ENCODE measurements around the gene RNF225. TPM values are rescaled to one million over a fixed set of nuclear protein-coding genes. Genes with fewer than 3 reads are reported as not detected.

RNF225 gene
- total and polyA plus RNA-seq, 2 donors (not counting 1 experiment from before 2014, with no cell fraction given), result 0.49 TPM; not detected in 1

DNA sequence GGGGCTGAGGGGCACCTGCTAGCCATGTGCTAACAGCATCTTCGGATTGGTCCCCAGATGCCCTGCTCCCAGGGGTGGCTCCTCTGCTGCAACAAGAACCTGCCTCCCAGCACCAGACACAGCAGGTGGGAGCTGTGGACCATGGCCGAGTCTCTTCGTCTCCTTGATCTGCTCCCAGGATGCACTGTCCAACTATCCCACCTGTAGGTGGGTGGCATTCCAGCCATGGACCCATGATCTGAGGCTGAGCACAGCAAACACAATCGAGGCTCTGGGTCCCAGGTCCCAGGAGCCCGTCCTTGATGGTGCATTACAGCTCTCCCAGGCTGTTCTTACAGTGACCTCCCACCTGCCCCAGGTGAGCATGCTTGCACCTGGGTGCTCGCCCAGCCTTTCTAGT, 16.2 kb upstream of the RNF225 start:
- Mint-ChIP-seq H3K27ac (peak overlapping the region; percentile 95), H3K27me3 (no peaks in the 10 kb centered on the region), H3K9me3 (ENCODE audit: insufficient read depth) (no peaks in the 10 kb centered on the region), H3K4me1 (peaks cover 26% of the 10 kb centered on the region), H3K4me3 (peak overlapping the region; percentile 92)
- H3K4me1 ChIP-seq (ENCODE audit: control insufficient read depth in 2 of 2, insufficient read depth in 2 of 2, low read length in 2 of 2), result peaks cover 20 to 28% of the 10 kb centered on the region in 2 donors
- no peak for TF ChIP-seq EZH2 (IDR thresholded peaks at IDR 0.05; ENCODE audit: borderline replicate concordance, insufficient read depth, low read depth, low read length, poor library complexity, severe bottlenecking)
- TF ChIP-seq, protein P1, sequence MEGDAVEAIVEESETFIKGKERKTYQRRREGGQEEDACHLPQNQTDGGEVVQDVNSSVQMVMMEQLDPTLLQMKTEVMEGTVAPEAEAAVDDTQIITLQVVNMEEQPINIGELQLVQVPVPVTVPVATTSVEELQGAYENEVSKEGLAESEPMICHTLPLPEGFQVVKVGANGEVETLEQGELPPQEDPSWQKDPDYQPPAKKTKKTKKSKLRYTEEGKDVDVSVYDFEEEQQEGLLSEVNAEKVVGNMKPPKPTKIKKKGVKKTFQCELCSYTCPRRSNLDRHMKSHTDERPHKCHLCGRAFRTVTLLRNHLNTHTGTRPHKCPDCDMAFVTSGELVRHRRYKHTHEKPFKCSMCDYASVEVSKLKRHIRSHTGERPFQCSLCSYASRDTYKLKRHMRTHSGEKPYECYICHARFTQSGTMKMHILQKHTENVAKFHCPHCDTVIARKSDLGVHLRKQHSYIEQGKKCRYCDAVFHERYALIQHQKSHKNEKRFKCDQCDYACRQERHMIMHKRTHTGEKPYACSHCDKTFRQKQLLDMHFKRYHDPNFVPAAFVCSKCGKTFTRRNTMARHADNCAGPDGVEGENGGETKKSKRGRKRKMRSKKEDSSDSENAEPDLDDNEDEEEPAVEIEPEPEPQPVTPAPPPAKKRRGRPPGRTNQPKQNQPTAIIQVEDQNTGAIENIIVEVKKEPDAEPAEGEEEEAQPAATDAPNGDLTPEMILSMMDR (IDR thresholded peaks at IDR 0.05), result no peak
- ATAC-seq (ENCODE audit: low read depth), result no peak
- peaks cover 22% of the 10 kb centered on the region for H3K79me2 ChIP-seq (ENCODE audit: control insufficient read depth, insufficient read depth, low read length)
- intact Hi-C loops (cut with micrococcal nuclease), result no loop called here
- no peaks in the 10 kb centered on the region for H4K20me1 ChIP-seq (ENCODE audit: control insufficient read depth, insufficient read depth, low read length, poor library complexity, severe bottlenecking)
- H2AFZ ChIP-seq (ENCODE audit: insufficient read depth, low read depth, low read length, poor library complexity, severe bottlenecking), result no peak overlapping the region
- H3K4me3 ChIP-seq (ENCODE audit: control extremely low read depth in 1 of 5, extremely low read depth in 1 of 5, insufficient read depth in 1 of 5, low read depth in 2 of 5, low read length in 4 of 5), result no peak overlapping the region
- H3K9ac ChIP-seq (ENCODE audit: low read length), result no peak overlapping the region
- H3K4me2 ChIP-seq (replicated peaks; ENCODE audit: low read depth, low read length, poor library complexity, severe bottlenecking), result peak overlapping the region; percentile 83
- H3K36me3 ChIP-seq (replicated peaks in 1 of 2; ENCODE audit: control extremely low read depth in 1 of 2, control insufficient read depth in 1 of 2, extremely low read depth in 1 of 2, insufficient read depth in 2 of 2, low read length in 1 of 2), result peaks cover 0 to 2% of the 10 kb centered on the region in 2 experiments
- ChIA-PET POLR2A (interaction anchor here (0.6 to 4.0 kb wide), 2 partner anchors 16 to 529 kb away, joined by 3 to 35 read pairs; partner anchors contain the start of gene ZNF497), CTCF (interaction anchor here (0.9 kb wide), 1 partner anchor 16 kb away, joined by 4 read pairs; no protein-coding TSS in a partner anchor)
- no peaks in the 10 kb centered on the region for H3K9me3 ChIP-seq (ENCODE audit: control extremely low read depth in 1 of 3, control insufficient read depth in 2 of 3, insufficient read depth in 1 of 3, low read length in 2 of 3)
- DNase-seq, result no peak
- H3K27ac ChIP-seq (ENCODE audit: low read length in 2 of 2), result no peak overlapping the region
- WGBS (ENCODE audit: insufficient coverage), result 90% methylated on average over 6 of the region's 6 CpGs
- no peaks in the 10 kb centered on the region for H3K27me3 ChIP-seq (replicated peaks in 1 of 4; ENCODE audit: control extremely low read depth in 1 of 4, control insufficient read depth in 3 of 4, insufficient read depth in 4 of 4, low read length in 3 of 4)

DNA sequence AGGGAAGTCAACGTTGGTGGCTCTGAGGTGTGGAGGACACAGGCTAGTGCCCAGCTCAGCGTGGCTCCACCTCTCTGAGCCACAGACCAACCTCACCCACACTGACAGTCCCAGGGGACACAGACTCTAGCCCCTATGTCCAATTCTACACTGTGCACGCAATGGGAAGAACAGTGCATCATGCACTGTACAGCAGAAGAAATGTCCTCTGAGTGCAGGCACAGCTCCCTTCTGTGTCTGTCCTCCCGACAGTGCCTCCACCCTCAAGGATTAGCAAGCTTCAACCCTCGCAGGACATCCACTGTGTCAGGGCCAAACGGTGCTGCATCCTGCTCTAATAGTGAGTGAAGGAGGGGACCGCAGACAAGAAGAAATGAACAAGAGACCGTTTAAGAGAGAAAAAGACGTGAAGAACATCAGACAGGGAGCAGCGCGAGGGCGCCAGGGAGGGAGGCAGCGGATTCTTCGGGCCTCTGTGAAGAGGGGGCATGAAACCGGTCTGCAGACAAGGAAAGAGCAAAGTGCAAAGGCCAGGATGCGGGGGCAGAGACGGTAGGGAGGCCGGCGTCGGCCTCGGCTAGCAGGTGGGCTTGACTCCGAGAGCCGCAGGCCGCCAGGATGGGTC, 15.3 kb upstream of the RNF225 start:
- H3K9ac ChIP-seq (ENCODE audit: low read length), result peak overlapping the region; percentile 76
- no peaks in the 10 kb centered on the region for H3K27me3 Mint-ChIP-seq
- no peak for DNase-seq
- H3K27ac Mint-ChIP-seq, result peak overlapping the region; percentile 95
- ChIA-PET CTCF (interaction anchor here (0.9 kb wide), 1 partner anchor 17 kb away, joined by 4 read pairs; no protein-coding TSS in a partner anchor), POLR2A (interaction anchor here (0.6 to 4.0 kb wide), 4 partner anchors 17 to 630 kb away, joined by 3 to 35 read pairs (median 4); partner anchors contain the start of gene ZNF497)
- H3K9me3 Mint-ChIP-seq (ENCODE audit: insufficient read depth), result no peaks in the 10 kb centered on the region
- H3K4me2 ChIP-seq (replicated peaks; ENCODE audit: low read depth, low read length, poor library complexity, severe bottlenecking), result peak overlapping the region; percentile 83
- peaks cover 26% of the 10 kb centered on the region for H3K4me1 Mint-ChIP-seq
- intact Hi-C loops (cut with micrococcal nuclease), result loop anchor here (1.0 to 2.0 kb wide), 2 partner anchors 71 to 139 kb away; partner anchors contain the start of genes ZBTB45 and ZNF324B
- H3K27ac ChIP-seq (ENCODE audit: low read length in 2 of 2), result peak overlapping the region; percentile 89
- peak overlapping the region; percentile 92 for H3K4me3 Mint-ChIP-seq
- no peaks in the 10 kb centered on the region for H3K27me3 ChIP-seq (replicated peaks in 1 of 4; ENCODE audit: control extremely low read depth in 1 of 4, control insufficient read depth in 3 of 4, insufficient read depth in 4 of 4, low read length in 3 of 4)
- peaks cover 20 to 28% of the 10 kb centered on the region in 2 donors for H3K4me1 ChIP-seq (ENCODE audit: control insufficient read depth in 2 of 2, insufficient read depth in 2 of 2, low read length in 2 of 2)
- peaks cover 30% of the 10 kb centered on the region for H3K79me2 ChIP-seq (ENCODE audit: control insufficient read depth, insufficient read depth, low read length)
- no peaks in the 10 kb centered on the region for H4K20me1 ChIP-seq (ENCODE audit: control insufficient read depth, insufficient read depth, low read length, poor library complexity, severe bottlenecking)
- H3K9me3 ChIP-seq (ENCODE audit: control extremely low read depth in 1 of 3, control insufficient read depth in 2 of 3, insufficient read depth in 1 of 3, low read length in 2 of 3), result no peaks in the 10 kb centered on the region
- ATAC-seq (ENCODE audit: low read depth), result no peak
- 3% methylated on average over 22 of the region's 24 CpGs for WGBS (ENCODE audit: insufficient coverage)
- TF ChIP-seq, protein P1 (IDR thresholded peaks at IDR 0.05), result no peak
- TF ChIP-seq EZH2 (IDR thresholded peaks at IDR 0.05; ENCODE audit: borderline replicate concordance, insufficient read depth, low read depth, low read length, poor library complexity, severe bottlenecking), result no peak
- peak overlapping the region in 4 of 5 experiments; percentile 49 to 78 (median 72) for H3K4me3 ChIP-seq (ENCODE audit: control extremely low read depth in 1 of 5, extremely low read depth in 1 of 5, insufficient read depth in 1 of 5, low read depth in 2 of 5, low read length in 4 of 5)
- H2AFZ ChIP-seq (ENCODE audit: insufficient read depth, low read depth, low read length, poor library complexity, severe bottlenecking), result peak overlapping the region; percentile 90
- peaks cover 0 to 2% of the 10 kb centered on the region in 2 experiments for H3K36me3 ChIP-seq (replicated peaks in 1 of 2; ENCODE audit: control extremely low read depth in 1 of 2, control insufficient read depth in 1 of 2, extremely low read depth in 1 of 2, insufficient read depth in 2 of 2, low read length in 1 of 2)

Data from B cell (primary cell).